Fibroblast of the aortic adventitia (primary cell): Measurements from ENCODE around the gene LIPG. TPM values are rescaled to one million over a fixed set of nuclear protein-coding genes. Genes with fewer than 3 reads are reported as not detected.

Source experiments
- DNase-seq: peaks from one replicate; pipeline ENCODE4 v3.0.0-alpha.2; 2010; ENCODE audit warnings: low read depth
- H3K4me3 ChIP-seq: 2 replicates; pipeline ENCODE4 v1.5.1; 2011; ENCODE audit warnings: low read depth, mild to moderate bottlenecking, control low read depth, low read length, moderate library complexity
- total RNA-seq: library from RNA; depleted of rRNA; stranded (reverse); fragments of >200 nt; gene quantifications from 2 replicates; pipeline ENCODE4 v1.2.3, GENCODE V29; 2012; ENCODE audit warnings: low replicate concordance
- TF ChIP-seq, protein P1 (sequence below): IDR thresholded peaks from 2 replicates; pipeline ENCODE4 v1.5.1; 2011; ENCODE audit warnings: mild to moderate bottlenecking, low read length, control low read depth, inconsistent platforms; ENCODE audit not compliant: insufficient read depth

Gene LIPG
- total RNA-seq, 1 donor, result 2.7 TPM

DNA sequence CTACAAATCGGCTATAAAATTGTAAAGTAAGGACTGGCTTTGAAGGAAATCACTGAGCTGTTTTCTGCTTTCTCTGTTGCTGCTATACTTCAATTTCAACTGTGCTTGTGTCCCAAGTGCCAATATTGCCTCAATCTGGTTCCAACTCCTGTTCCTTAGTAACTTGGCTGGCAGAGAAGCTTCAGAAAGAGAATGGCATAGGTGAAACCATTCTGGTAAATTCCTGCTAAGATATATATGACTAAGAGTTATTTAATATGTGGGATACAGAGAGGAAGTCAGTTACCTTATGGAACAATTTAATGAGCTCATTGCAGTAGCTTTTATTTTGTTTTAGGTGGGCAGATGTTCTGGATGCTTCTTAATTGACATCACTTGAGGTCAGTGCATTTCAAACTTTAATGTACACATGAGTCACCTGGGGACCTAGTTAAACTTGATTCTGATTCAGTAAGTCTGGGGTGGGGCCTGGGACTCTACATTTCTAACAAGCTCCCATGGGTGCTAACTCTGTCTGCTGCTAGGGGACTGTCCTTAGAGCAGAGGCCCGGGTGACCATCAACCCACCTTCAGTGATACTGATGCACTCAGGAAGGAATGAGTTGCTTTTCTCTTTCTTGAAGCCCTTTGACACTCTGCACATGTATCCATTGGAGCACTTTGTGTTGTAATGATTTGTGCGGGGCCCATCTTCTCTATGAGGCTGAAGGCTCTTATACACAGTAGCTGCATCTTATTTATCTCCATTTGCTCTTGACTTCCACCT is 47.6 kb downstream of the LIPG start:
- TF ChIP-seq, protein P1, sequence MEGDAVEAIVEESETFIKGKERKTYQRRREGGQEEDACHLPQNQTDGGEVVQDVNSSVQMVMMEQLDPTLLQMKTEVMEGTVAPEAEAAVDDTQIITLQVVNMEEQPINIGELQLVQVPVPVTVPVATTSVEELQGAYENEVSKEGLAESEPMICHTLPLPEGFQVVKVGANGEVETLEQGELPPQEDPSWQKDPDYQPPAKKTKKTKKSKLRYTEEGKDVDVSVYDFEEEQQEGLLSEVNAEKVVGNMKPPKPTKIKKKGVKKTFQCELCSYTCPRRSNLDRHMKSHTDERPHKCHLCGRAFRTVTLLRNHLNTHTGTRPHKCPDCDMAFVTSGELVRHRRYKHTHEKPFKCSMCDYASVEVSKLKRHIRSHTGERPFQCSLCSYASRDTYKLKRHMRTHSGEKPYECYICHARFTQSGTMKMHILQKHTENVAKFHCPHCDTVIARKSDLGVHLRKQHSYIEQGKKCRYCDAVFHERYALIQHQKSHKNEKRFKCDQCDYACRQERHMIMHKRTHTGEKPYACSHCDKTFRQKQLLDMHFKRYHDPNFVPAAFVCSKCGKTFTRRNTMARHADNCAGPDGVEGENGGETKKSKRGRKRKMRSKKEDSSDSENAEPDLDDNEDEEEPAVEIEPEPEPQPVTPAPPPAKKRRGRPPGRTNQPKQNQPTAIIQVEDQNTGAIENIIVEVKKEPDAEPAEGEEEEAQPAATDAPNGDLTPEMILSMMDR, result no peak
- H3K4me3 ChIP-seq, result no peak overlapping the region
- no peak for DNase-seq

DNA sequence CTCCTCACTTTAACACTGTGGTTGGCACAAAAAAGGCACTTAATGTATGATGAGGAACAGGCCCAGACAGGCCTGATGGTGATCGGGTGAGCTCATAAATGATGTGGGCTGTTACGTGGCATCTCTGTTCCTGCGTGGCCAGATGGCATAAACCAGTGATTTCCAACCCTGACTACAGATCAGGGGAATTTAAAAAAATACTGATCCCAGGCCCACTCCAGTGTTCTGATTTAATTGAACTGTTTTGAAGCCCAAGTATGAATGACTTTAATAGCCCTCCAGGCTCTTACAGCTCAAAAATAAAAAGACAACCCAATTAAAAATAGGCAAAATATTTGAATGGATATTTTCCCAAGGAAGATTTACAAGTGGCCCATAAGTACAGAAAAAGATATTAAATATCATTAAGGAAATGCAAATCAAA is 48.2 kb downstream of the LIPG start:
- TF ChIP-seq, protein P1, result no peak
- H3K4me3 ChIP-seq, result no peak overlapping the region
- no peak for DNase-seq

DNA sequence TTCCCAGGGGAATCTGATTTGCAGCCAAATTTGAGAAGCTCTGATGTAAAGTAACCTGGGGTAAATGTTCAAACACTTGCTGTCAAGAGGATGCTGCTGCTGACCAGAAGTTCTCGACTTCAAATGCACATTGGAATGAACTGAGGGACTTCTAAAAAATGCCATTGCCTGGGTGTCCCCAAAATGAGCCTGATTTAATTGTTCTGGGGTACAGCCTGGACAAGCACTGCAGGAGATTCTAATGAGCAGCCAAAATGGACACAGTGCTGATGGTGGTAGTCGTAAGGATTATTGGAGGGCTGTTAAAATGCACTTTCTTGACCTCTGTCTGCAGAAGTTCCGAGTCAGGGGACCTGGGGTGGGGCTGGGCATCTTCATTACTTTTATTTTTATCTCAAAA is 49.5 kb downstream of the LIPG start:
- H3K4me3 ChIP-seq, result no peak overlapping the region
- TF ChIP-seq, protein P1, result no peak
- no peak for DNase-seq

DNA sequence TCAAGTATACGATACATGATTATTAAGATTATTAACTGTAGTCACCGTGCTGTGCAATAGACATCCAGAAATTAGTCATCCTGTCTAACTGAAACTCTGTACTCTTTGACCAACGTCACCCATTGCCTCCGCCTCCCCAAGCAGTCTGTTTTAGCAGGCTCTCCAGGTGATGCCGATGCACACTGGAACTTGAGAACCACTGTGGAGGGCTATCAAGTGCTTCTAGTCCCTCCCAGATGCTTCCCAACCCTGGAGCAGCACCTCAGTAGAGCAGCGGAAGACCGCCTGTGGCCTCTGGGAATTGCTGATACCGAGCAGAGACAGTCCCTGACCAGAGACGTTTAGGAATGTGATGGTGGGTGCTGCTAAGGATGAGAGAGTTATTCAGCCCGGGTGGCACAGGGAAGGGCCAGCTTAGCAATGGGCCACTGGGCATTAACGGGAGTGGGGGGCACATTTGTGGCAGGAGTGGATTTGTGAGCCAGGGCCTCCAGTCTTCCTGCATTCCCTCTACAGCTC is 50.7 kb downstream of the LIPG start:
- DNase-seq, result no peak
- no peak overlapping the region for H3K4me3 ChIP-seq
- TF ChIP-seq, protein P1, result no peak

DNA sequence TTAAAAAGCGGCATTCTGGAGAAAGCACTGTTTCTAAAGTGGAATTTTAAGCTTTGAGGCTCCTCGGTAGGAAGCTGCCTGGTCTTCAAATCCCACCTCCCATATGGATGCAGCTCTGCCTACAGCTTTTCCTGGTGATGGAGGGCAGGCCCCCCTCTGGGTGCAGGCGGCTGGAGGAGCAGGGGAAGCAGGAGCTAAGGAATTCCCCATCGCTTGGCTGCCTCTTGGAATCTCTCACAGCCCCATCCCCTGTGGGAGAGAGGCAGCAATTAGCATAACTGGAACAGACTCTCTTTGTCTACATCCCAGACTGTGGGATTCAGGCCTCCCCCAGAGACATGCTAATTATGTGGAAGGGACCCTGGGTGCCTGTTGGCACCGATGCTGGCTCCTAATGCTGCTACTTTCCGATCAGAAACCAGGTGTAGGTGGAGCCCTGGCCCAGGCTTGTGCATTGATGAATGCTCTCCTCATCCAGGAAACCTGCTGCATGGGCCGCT is 51.3 kb downstream of the LIPG start:
- DNase-seq, result no peak
- TF ChIP-seq, protein P1, result no peak
- H3K4me3 ChIP-seq, result no peak overlapping the region

DNA sequence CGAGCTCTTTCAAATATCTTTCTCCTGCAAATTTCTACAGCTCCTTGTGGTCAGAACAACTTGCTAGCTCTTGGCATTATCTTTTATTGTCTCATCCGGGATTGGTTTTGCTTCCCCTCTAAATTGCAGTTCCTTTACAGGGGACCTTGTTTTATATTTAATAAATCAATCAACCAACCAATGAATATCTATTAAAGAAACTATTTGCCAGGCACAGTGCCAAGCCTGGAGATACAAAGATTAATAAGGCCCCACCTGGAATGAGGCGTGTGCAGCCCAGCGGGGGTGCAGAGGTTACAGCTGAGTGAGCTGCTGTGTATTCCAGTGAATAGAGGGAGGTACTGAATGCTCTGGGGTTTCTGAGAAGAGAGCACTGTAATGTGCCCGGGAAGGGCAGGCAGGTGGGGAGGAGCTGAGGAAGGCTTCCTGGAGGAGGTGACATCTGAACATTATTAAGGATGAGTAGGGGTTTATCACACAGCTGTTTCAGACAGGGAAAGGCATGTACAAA is 51.8 kb downstream of the LIPG start:
- TF ChIP-seq, protein P1, result no peak
- H3K4me3 ChIP-seq, result no peak overlapping the region
- no peak for DNase-seq
